HCT116 (cell line): Measurements from ENCODE around the gene GSK3A. TPM values are rescaled to one million over a fixed set of nuclear protein-coding genes. Genes with fewer than 3 reads are reported as not detected.

Source experiments
- ATAC-seq: fragments of 200-7000 bp; cut with Tn5 transposase; 2 replicates; pipeline ENCODE4 v1.9.1; 2020; ENCODE audit warnings: mild to moderate bottlenecking, moderate library complexity
- BruUV-seq: library from RNA; stranded (reverse); fragments of 400-500 nt; replicated peaks from 2 replicates; lab custom pipeline; 2021; lab: Mats Ljungman, UMichigan
- CTCF ChIA-PET: fragments of 300-600 bp; sonication (Branson Sonifier 250); formaldehyde crosslinking; loops from one replicate; lab custom pipeline; 2021; ENCODE audit warnings: antibody characterized with exemption; lab: Charles Lee
- POLR2A ChIA-PET: fragments of 300-600, 350-600 bp; sonication (Branson Sonifier 250); formaldehyde crosslinking; loops from one replicate; lab custom pipeline; 2021; ENCODE audit warnings: antibody characterized with exemption; lab: Charles Lee
- RAD21 ChIA-PET, 2 experiments: fragments of 300-600 bp; sonication (Branson Sonifier 250); formaldehyde crosslinking; loops; one replicate each; lab custom pipeline; 2023; ENCODE audit warnings: low total read pairs in 2 of 2; ENCODE audit not compliant: uncharacterized antibody in 2 of 2, unreplicated experiment in 2 of 2, low non-redundant PET in 1 of 2; lab: Charles Lee
- DNase-seq: peaks from one replicate; pipeline ENCODE4 v3.0.0-alpha.2; 2010; ENCODE audit warnings: low read depth, low spot score
- H2AFZ ChIP-seq: fragments of 200-600 bp; shearing (Covaris generic), sonication (generic); 2 replicates; pipeline ENCODE4 v1.6.1; 2017; ENCODE audit warnings: low read depth, mixed run types, mixed read lengths, antibody characterized with exemption, low read length; ENCODE audit not compliant: poor library complexity, severe bottlenecking
- H3K27ac ChIP-seq: 2 replicates; pipeline ENCODE4 v1.5.1; 2012; ENCODE audit warnings: low read depth, low read length
- H3K27me3 ChIP-seq: fragments of 200-600 bp; sonication (generic); 2 replicates; pipeline ENCODE4 v1.6.1; 2016; ENCODE audit warnings: mixed run types, low read length, mixed read lengths; ENCODE audit not compliant: insufficient read depth
- H3K36me3 ChIP-seq, 2 experiments: fragments of 200-500 bp in 1 of 2; fragments of 200-600 bp in 1 of 2; sonication (Bioruptor generic) in 1 of 2; sonication (generic) in 1 of 2; 2 replicates each; pipeline versions ENCODE4 v1.5.1 to v1.6.1; 2014 to 2016; ENCODE audit warnings: low read length in 2 of 2, inconsistent platforms in 1 of 2, mixed read lengths in 1 of 2, mixed run types in 1 of 2; ENCODE audit not compliant: insufficient read depth in 2 of 2, control insufficient read depth in 1 of 2
- H3K4me1 ChIP-seq, 2 experiments: fragments of 200-600 bp in 1 of 2; sonication (generic) in 1 of 2; 2 replicates each; pipeline versions ENCODE4 v1.5.1 to v1.6.1; 2012 to 2017; ENCODE audit warnings: low read length in 2 of 2, inconsistent platforms in 1 of 2, mild to moderate bottlenecking in 1 of 2, mixed read lengths in 1 of 2, mixed run types in 1 of 2, moderate library complexity in 1 of 2; ENCODE audit not compliant: insufficient read depth in 2 of 2, control insufficient read depth in 1 of 2
- H3K4me2 ChIP-seq: fragments of 200-600 bp; sonication (generic); 2 replicates; pipeline ENCODE4 v1.6.1; 2017; ENCODE audit warnings: mixed run types, low read length, mixed read lengths
- H3K4me3 ChIP-seq, 2 experiments: fragments of 200-600 bp in 1 of 2; sonication (generic) in 1 of 2; replicated peaks in 1 of 2; 2 replicates each; pipeline ENCODE4 v1.5.1; 2011 to 2016; ENCODE audit warnings: low read length in 2 of 2, control low read depth in 1 of 2, low read depth in 1 of 2, mild to moderate bottlenecking in 1 of 2, mixed read lengths in 1 of 2, mixed run types in 1 of 2
- H3K79me2 ChIP-seq: fragments of 200-600 bp; sonication (generic); 2 replicates; pipeline ENCODE4 v1.6.1; 2017; ENCODE audit warnings: mild to moderate bottlenecking, mixed run types, low read length, moderate library complexity, mixed read lengths; ENCODE audit not compliant: insufficient read depth
- H3K9ac ChIP-seq: fragments of 200-600 bp; sonication (generic); 2 replicates; pipeline ENCODE4 v1.6.1; 2016; ENCODE audit warnings: low read length, mixed read lengths
- H3K9me2 ChIP-seq: fragments of 200-600 bp; sonication (generic), shearing (Covaris generic); 2 replicates; pipeline ENCODE4 v1.6.1; 2017; ENCODE audit warnings: mixed run types, mild to moderate bottlenecking, moderate library complexity; ENCODE audit not compliant: insufficient read depth
- H3K9me3 ChIP-seq, 2 experiments: fragments of 200-500 bp in 1 of 2; fragments of 200-600 bp in 1 of 2; sonication (Bioruptor generic) in 1 of 2; sonication (generic) in 1 of 2; 2 replicates each; pipeline ENCODE4 v1.6.1; 2014 to 2017; ENCODE audit warnings: low read length in 2 of 2, mixed read lengths in 2 of 2, inconsistent platforms in 1 of 2, low read depth in 1 of 2, mild to moderate bottlenecking in 1 of 2, mixed run types in 1 of 2, moderate library complexity in 1 of 2; ENCODE audit not compliant: control insufficient read depth in 1 of 2, insufficient read depth in 1 of 2
- H4K20me1 ChIP-seq: fragments of 200-600 bp; sonication (generic), shearing (Covaris generic); 2 replicates; pipeline ENCODE4 v1.6.1; 2017; ENCODE audit warnings: mixed run types, mild to moderate bottlenecking, moderate library complexity; ENCODE audit not compliant: insufficient read depth
- CEBPB ChIP-seq: IDR thresholded peaks from 2 replicates; pipeline ENCODE4 v1.6.1; 2012; ENCODE audit warnings: low read depth
- EGR1 ChIP-seq: IDR thresholded peaks from 2 replicates; pipeline ENCODE4 v1.6.1; 2012; ENCODE audit warnings: low read depth
- ELF1 ChIP-seq: IDR thresholded peaks from 2 replicates; pipeline ENCODE4 v1.6.1; 2012; ENCODE audit warnings: low read depth, borderline replicate concordance
- EZH2 ChIP-seq: fragments of 200-600 bp; sonication (generic); IDR thresholded peaks from 2 replicates; pipeline ENCODE4 v1.6.1; 2017; ENCODE audit warnings: antibody characterized with exemption, mixed run types
- EZH2phosphoT487 ChIP-seq: fragments of 200-600 bp; IDR thresholded peaks from 2 replicates; pipeline ENCODE4 v1.6.1; 2018; ENCODE audit warnings: antibody characterized with exemption, borderline replicate concordance
- FOSL1 ChIP-seq: IDR thresholded peaks from 2 replicates; pipeline ENCODE4 v1.6.1; 2012; ENCODE audit warnings: low read depth
- JUND ChIP-seq: IDR thresholded peaks from 2 replicates; pipeline ENCODE4 v1.6.1; 2012
- POLR2A ChIP-seq: IDR thresholded peaks from 2 replicates; pipeline ENCODE4 v1.7.0; 2011; ENCODE audit warnings: borderline replicate concordance; ENCODE audit not compliant: insufficient read depth, insufficient read length; ENCODE audit errors: extremely low read depth
- POLR2AphosphoS5 ChIP-seq: IDR thresholded peaks from 2 replicates; pipeline ENCODE4 v1.6.1; 2011; ENCODE audit warnings: mild to moderate bottlenecking, low read depth, low read length, moderate library complexity
- SIN3A ChIP-seq: IDR thresholded peaks from 2 replicates; pipeline ENCODE4 v1.6.1; 2012; ENCODE audit warnings: low read depth
- SP1 ChIP-seq: IDR thresholded peaks from 2 replicates; pipeline ENCODE4 v1.6.1; 2012; ENCODE audit warnings: low read depth
- SRF ChIP-seq: IDR thresholded peaks from 2 replicates; pipeline ENCODE4 v1.6.1; 2012; ENCODE audit warnings: low read depth
- TCF7L2 ChIP-seq: IDR thresholded peaks from 2 replicates; pipeline ENCODE4 v1.7.0; 2011; ENCODE audit warnings: borderline replicate concordance, inconsistent platforms; ENCODE audit not compliant: insufficient read depth, insufficient read length; ENCODE audit errors: extremely low read depth
- YY1 ChIP-seq: IDR thresholded peaks from 2 replicates; pipeline ENCODE4 v1.6.1; 2011; ENCODE audit warnings: low read length, low read depth, moderate library complexity, mild to moderate bottlenecking; ENCODE audit not compliant: insufficient replicate concordance; ENCODE audit errors: extremely low read depth
- ZNF274 ChIP-seq: fragments of 200-500 bp; sonication (Bioruptor generic); IDR thresholded peaks from 2 replicates; pipeline ENCODE4 v1.6.1; 2014; ENCODE audit warnings: mild to moderate bottlenecking, low read depth, low read length, inconsistent platforms
- intact Hi-C: fragments of 100-400 bp; cut with micrococcal nuclease; formaldehyde crosslinking; loops from 2 replicates; pipeline ENCODE4 v1.10.0; 2022
- total RNA-seq: library from RNA; stranded (reverse); gene quantifications from one replicate; pipeline ENCODE4 v1.2.1, GENCODE V29; 2021; ENCODE audit not compliant: unreplicated experiment
- TF ChIP-seq, protein P1 (sequence below): IDR thresholded peaks from 2 replicates; pipeline ENCODE4 v1.6.1; 2012
- TF ChIP-seq, protein P2 (sequence below): IDR thresholded peaks from 2 replicates; pipeline ENCODE4 v1.6.1; 2012
- TF ChIP-seq, protein P3 (sequence below), 3 experiments: fragments of 200-600 bp in 1 of 3; sonication (generic) in 1 of 3; IDR thresholded peaks in 2 of 3; conservative IDR thresholded peaks in 1 of 3; 2 replicates each; pipeline ENCODE4 v1.5.1; 2012 to 2017; ENCODE audit warnings: low read depth in 2 of 3, low read length in 2 of 3, antibody characterized with exemption in 1 of 3, borderline replicate concordance in 1 of 3, control low read depth in 1 of 3, mild to moderate bottlenecking in 1 of 3, mixed read lengths in 1 of 3, mixed run types in 1 of 3, moderate library complexity in 1 of 3; ENCODE audit not compliant: insufficient read depth in 1 of 3

The GSK3A gene
- total RNA-seq, 1 experiment from 2014 or later, result 57.2 TPM

DNA sequence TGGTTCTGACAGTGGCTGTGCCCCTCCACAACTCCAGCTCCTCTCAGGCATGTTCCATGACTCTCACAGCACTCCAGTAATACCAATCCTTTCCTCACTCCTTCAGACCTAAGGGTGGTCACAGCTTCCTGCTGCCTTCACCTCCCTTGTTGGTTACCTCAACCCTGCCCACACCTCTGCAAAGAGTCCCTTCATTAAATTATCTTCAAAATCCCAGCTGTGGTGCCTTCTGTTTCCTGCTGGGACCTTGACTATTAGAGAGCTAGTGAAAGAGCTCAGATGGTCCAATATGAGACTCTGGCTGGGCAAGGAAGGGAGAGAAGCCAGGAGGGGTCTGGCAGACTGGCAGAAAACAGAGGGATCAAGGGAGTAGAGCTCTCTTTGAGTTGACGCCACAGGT, 51.1 kb downstream of the GSK3A start:
- CTCF ChIA-PET, result interaction anchor here (0.8 kb wide), 1 partner anchor 15 kb away, joined by 3 read pairs; no protein-coding TSS in a partner anchor
- TF ChIP-seq JUND, result no peak
- TF ChIP-seq FOSL1, result no peak
- TF ChIP-seq SRF, result no peak
- TF ChIP-seq SIN3A, result no peak
- TF ChIP-seq EZH2phosphoT487, result no peak
- no peak for TF ChIP-seq POLR2AphosphoS5
- TF ChIP-seq SP1, result no peak
- no peak for TF ChIP-seq TCF7L2
- no peak for TF ChIP-seq YY1
- TF ChIP-seq, protein P1, sequence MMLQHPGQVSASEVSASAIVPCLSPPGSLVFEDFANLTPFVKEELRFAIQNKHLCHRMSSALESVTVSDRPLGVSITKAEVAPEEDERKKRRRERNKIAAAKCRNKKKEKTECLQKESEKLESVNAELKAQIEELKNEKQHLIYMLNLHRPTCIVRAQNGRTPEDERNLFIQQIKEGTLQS, result no peak
- TF ChIP-seq POLR2A, result no peak
- TF ChIP-seq, protein P2, sequence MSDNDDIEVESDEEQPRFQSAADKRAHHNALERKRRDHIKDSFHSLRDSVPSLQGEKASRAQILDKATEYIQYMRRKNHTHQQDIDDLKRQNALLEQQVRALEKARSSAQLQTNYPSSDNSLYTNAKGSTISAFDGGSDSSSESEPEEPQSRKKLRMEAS, result no peak
- no peak for TF ChIP-seq CEBPB
- no peak for TF ChIP-seq ELF1
- TF ChIP-seq EGR1, result no peak
- no peak for TF ChIP-seq ZNF274
- no peak for TF ChIP-seq EZH2
- TF ChIP-seq, protein P3, sequence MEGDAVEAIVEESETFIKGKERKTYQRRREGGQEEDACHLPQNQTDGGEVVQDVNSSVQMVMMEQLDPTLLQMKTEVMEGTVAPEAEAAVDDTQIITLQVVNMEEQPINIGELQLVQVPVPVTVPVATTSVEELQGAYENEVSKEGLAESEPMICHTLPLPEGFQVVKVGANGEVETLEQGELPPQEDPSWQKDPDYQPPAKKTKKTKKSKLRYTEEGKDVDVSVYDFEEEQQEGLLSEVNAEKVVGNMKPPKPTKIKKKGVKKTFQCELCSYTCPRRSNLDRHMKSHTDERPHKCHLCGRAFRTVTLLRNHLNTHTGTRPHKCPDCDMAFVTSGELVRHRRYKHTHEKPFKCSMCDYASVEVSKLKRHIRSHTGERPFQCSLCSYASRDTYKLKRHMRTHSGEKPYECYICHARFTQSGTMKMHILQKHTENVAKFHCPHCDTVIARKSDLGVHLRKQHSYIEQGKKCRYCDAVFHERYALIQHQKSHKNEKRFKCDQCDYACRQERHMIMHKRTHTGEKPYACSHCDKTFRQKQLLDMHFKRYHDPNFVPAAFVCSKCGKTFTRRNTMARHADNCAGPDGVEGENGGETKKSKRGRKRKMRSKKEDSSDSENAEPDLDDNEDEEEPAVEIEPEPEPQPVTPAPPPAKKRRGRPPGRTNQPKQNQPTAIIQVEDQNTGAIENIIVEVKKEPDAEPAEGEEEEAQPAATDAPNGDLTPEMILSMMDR (IDR thresholded peaks at IDR 0.05 in 2 of 3, conservative IDR thresholded peaks at IDR 0.05 in 1 of 3; ENCODE audit: borderline replicate concordance in 1 of 3, insufficient read depth in 1 of 3, low read depth in 2 of 3, low read length in 2 of 3), result no peak

More for the DNA sequence above, 51.1 kb downstream of the GSK3A start:
- Histone ChIP-seq H3K27me3 (no peaks in the 10 kb centered on the region), H3K4me3 (no peak overlapping the region), H3K9me2 (no peaks in the 10 kb centered on the region), H3K4me1 (peaks cover 12 to 29% of the 10 kb centered on the region in 2 experiments), H3K4me2 (peak overlapping the region; percentile 54), H4K20me1 (no peaks in the 10 kb centered on the region), H3K9ac (peak overlapping the region; percentile 11; the same call in 1 of the 2 replicates), H2AFZ (no peak overlapping the region), H3K79me2 (no peaks in the 10 kb centered on the region), H3K36me3 (0 out of 4 replicates have a peak, but pooled peaks cover 0 to 4% of the 10 kb centered on the region in 2 experiments), H3K9me3 (no peaks in the 10 kb centered on the region; a peak in 1 of 4 replicates), H3K27ac (no peak overlapping the region)
- ChIA-PET POLR2A (interaction anchor here (0.8 kb wide), 1 partner anchor 53 kb away, joined by 3 read pairs; no protein-coding TSS in a partner anchor), RAD21 (no interaction called here)
- intact Hi-C loops, result no loop called here
- no TSS peak for BruUV-seq
- DNase-seq (no peak), ATAC-seq (peak; percentile 24; the same call in 1 of the 2 replicates)
